ENCODE results near the gene PSMD5.

- TF ChIP-seq CTCF (conservative IDR thresholded peaks at IDR 0.05; ENCODE audit: low read depth, low read length) (no peak), EZH2 (IDR thresholded peaks at IDR 0.05; ENCODE audit: borderline replicate concordance, low read depth, low read length, poor library complexity, severe bottlenecking) (no peak)
Measured at GRCh38 chr9:120818595-120818994, 24.1 kb downstream of the PSMD5 start.

Measured in A673 (cell line).